K562 (cell line): ENCODE results near the gene CCDC144A. TPM values are rescaled to one million over a fixed set of nuclear protein-coding genes. Genes with fewer than 3 reads are reported as not detected.

Source experiments
- ATAC-seq: fragments of 200-7000 bp; cut with Tn5 transposase; 3 replicates; pipeline ENCODE4 v1.9.1; 2020; ENCODE audit warnings: moderate library complexity
- BruUV-seq: library from RNA; stranded (reverse); fragments of 400-500 nt; replicated peaks from 2 replicates; lab custom pipeline; 2021; lab: Mats Ljungman, UMichigan
- CTCF ChIA-PET: fragments of 300-600 bp; formaldehyde crosslinking; extraction: SDS; loops from one replicate; lab custom pipeline; 2021; ENCODE audit warnings: low intra/inter-chr PET ratio; lab: Yijun Ruan, JAX
- POLR2A ChIA-PET: fragments of 300-600, 350-650 bp; sonication (Branson Sonifier 250); formaldehyde crosslinking; extraction: SDS; loops from one replicate; lab custom pipeline; 2021; ENCODE audit warnings: antibody characterized with exemption, inconsistent platforms; lab: Yijun Ruan, JAX
- DNase-seq, 4 experiments: peaks; one replicate each; pipeline versions ENCODE4 v3.0.0 to v3.0.0-alpha.2; 2011 to 2018; ENCODE audit warnings: low spot score in 3 of 4, mixed read lengths in 3 of 4; ENCODE audit errors: extremely low read depth in 1 of 4
- FAIRE-seq: peaks from 2 replicates; lab custom pipeline; 2011; peaks lifted over from hg19 to GRCh38; lab: Jason Lieb, UNC
- H2AFZ ChIP-seq: 2 replicates; pipeline ENCODE4 v1.6.0; 2011; ENCODE audit warnings: low read depth, low read length, control low read depth, inconsistent platforms
- H3K27ac ChIP-seq: fragments of 200-600 bp; 3 replicates; pipeline ENCODE4 v1.8.0; 2011; ENCODE audit warnings: low read depth, mild to moderate bottlenecking, control low read depth, inconsistent platforms, low read length, moderate library complexity, mixed read lengths; ENCODE audit errors: extremely low read depth
- H3K27me3 ChIP-seq, 2 experiments: fragments of 300-600 bp in 1 of 2; 2 replicates in 1 of 2; 3 replicates in 1 of 2; pipeline versions ENCODE4 v1.6.0 to v1.8.0; 2011; ENCODE audit warnings: inconsistent platforms in 2 of 2, low read length in 2 of 2, mild to moderate bottlenecking in 1 of 2, mixed read lengths in 1 of 2, moderate library complexity in 1 of 2; ENCODE audit not compliant: control insufficient read depth in 2 of 2, insufficient read depth in 2 of 2
- H3K36me3 ChIP-seq: fragments of 300-600 bp; 3 replicates; pipeline ENCODE4 v1.8.0; 2011; ENCODE audit warnings: mild to moderate bottlenecking, low read length, inconsistent platforms; ENCODE audit not compliant: control insufficient read depth, insufficient read depth
- H3K4me1 ChIP-seq, 2 experiments: fragments of 200-600 bp in 1 of 2; replicated peaks in 1 of 2; 2 replicates in 1 of 2; 3 replicates in 1 of 2; pipeline versions ENCODE4 v1.5.1 to v1.8.0; 2011; ENCODE audit warnings: inconsistent platforms in 2 of 2, low read length in 2 of 2, mild to moderate bottlenecking in 1 of 2, mixed read lengths in 1 of 2, moderate library complexity in 1 of 2; ENCODE audit not compliant: control insufficient read depth in 2 of 2, insufficient read depth in 2 of 2
- H3K4me2 ChIP-seq: 2 replicates; pipeline ENCODE4 v1.6.1; 2011; ENCODE audit warnings: low read length, control low read depth, inconsistent platforms, mixed read lengths; ENCODE audit not compliant: insufficient read depth
- H3K4me3 ChIP-seq: fragments of 200-600 bp; sonication (generic), shearing (Covaris generic); 2 replicates; pipeline ENCODE4 v1.5.1; 2016; ENCODE audit warnings: control low read depth, inconsistent platforms
- H3K79me2 ChIP-seq: fragments of 200-600 bp; 3 replicates; pipeline ENCODE4 v1.8.0; 2011; ENCODE audit warnings: low read length, inconsistent platforms; ENCODE audit not compliant: control insufficient read depth, insufficient read depth
- H3K9ac ChIP-seq, 2 experiments: 2 replicates each; pipeline versions ENCODE4 v1.6.0 to v1.6.1; 2011; ENCODE audit warnings: low read depth in 2 of 2, low read length in 2 of 2, control low read depth in 1 of 2, inconsistent platforms in 1 of 2, mild to moderate bottlenecking in 1 of 2, mixed read lengths in 1 of 2; ENCODE audit not compliant: insufficient read depth in 1 of 2
- H3K9me1 ChIP-seq: one replicate; pipeline ENCODE4 v1.6.0; 2011; ENCODE audit warnings: inconsistent platforms, mild to moderate bottlenecking, low read length, moderate library complexity; ENCODE audit not compliant: control insufficient read depth, insufficient read depth
- H3K9me3 ChIP-seq: replicated peaks from 2 replicates; pipeline ENCODE4 v1.5.1; 2011; ENCODE audit warnings: low read depth, low read length, inconsistent platforms; ENCODE audit not compliant: control insufficient read depth, insufficient read depth
- H4K20me1 ChIP-seq: replicated peaks from 2 replicates; pipeline ENCODE4 v1.6.1; 2011; ENCODE audit warnings: low read length, inconsistent platforms, mixed read lengths; ENCODE audit not compliant: control insufficient read depth, insufficient read depth
- CXXC5 ChIP-seq: fragments of 250-450 bp; sonication (Bioruptor Pico); IDR thresholded peaks from 2 replicates; pipeline ENCODE4 v1.8.0; 2022; ENCODE audit warnings: inconsistent platforms, mild to moderate bottlenecking, moderate library complexity
- ESRRB ChIP-seq: fragments of 250-450 bp; sonication (Bioruptor Pico); IDR thresholded peaks from 2 replicates; pipeline ENCODE4 v1.5.0; 2020; ENCODE audit warnings: mild to moderate bottlenecking, moderate library complexity, borderline replicate concordance
- RHOXF2B ChIP-seq: fragments of 250-450 bp; sonication (Bioruptor Pico); conservative IDR thresholded peaks from 2 replicates; pipeline ENCODE4 v1.5.1; 2021
- SIX5 ChIP-seq, 2 experiments: IDR thresholded peaks; 2 replicates each; pipeline ENCODE4 v1.6.1; 2011; ENCODE audit warnings: low read length in 2 of 2, borderline replicate concordance in 1 of 2, low read depth in 1 of 2, mild to moderate bottlenecking in 1 of 2, moderate library complexity in 1 of 2; ENCODE audit not compliant: insufficient read depth in 1 of 2
- TOE1 ChIP-seq, 2 experiments: fragments of 450-650 bp in 1 of 2; sonication (generic) in 1 of 2; formaldehyde crosslinking in 1 of 2; IDR thresholded peaks; 2 replicates each; pipeline versions ENCODE4 v1.7.1 to v1.8.0; 2016 to 2022; ENCODE audit warnings: borderline replicate concordance in 2 of 2, mild to moderate bottlenecking in 2 of 2, antibody characterized with exemption in 1 of 2, inconsistent platforms in 1 of 2, low read depth in 1 of 2, missing genetic modification reagents in 1 of 2, moderate library complexity in 1 of 2
- ZNF354B ChIP-seq: fragments of 250-450 bp; sonication (Bioruptor Pico); IDR thresholded peaks from 2 replicates; pipeline ENCODE4 v1.4.0; 2020
- ZSCAN32 ChIP-seq: fragments of 450-650 bp; formaldehyde crosslinking; IDR thresholded peaks from 2 replicates; pipeline ENCODE4 v1.4.0; 2020; ENCODE audit warnings: mild to moderate bottlenecking, moderate library complexity
- WGBS: fragments of 100-300 bp; shearing (Covaris generic); methylation state at CpG from one replicate; pipeline ENCODE4 v1.1.6; 2016; ENCODE audit warnings: low coverage, mixed read lengths; ENCODE audit not compliant: insufficient coverage; ENCODE audit errors: missing lambda C conversion rate; 5-methylcytosine and 5-hydroxymethylcytosine counted together
- in situ Hi-C: fragments of 300-500 bp; cut with MboI; formaldehyde crosslinking; loops from 4 replicates; pipeline ENCODE4 v1.15.0; 2018; ENCODE audit warnings: inconsistent platforms, mixed read lengths
- intact Hi-C: fragments of 100-400 bp; cut with micrococcal nuclease; formaldehyde crosslinking; loops from 2 replicates; pipeline ENCODE4 v1.14.2; 2022
- polyA plus RNA-seq, 8 experiments: library from polyadenylated mRNA; depleted of rRNA in 4 of 8; stranded (reverse) in 5 of 8; unstranded in 3 of 8; fragments of >200 nt; fragmentation: Nextera tagmentation in 2 of 8; fragmentation: Illumina TruSeq in 1 of 8; extraction: Ambion mirVana in 2 of 8; extraction: Trizol in 1 of 8; gene quantifications; 2 replicates each; pipeline versions ENCODE4 v1.2.1 to v1.2.3, GENCODE V29; 2011 to 2014; ENCODE audit warnings: inconsistent platforms in 1 of 8, missing spikeins in 1 of 8
- total RNA-seq, 7 experiments: library from RNA; depleted of rRNA in 6 of 7; stranded (reverse); fragments of >200 nt in 6 of 7; fragmentation: Illumina TruSeq in 2 of 7; extraction: Trizol in 2 of 7; gene quantifications; 2 replicates each; pipeline versions ENCODE4 v1.2.1 to v1.2.3, GENCODE V29; 2011 to 2021; ENCODE audit warnings: low replicate concordance in 1 of 7

Gene CCDC144A
- total and polyA plus RNA-seq, 9 of the 15 experiments (the other 6 are each of a cell fraction or from before 2014, with no cell fraction given): 0.03 to 0.76 (median 0.36) TPM

DNA sequence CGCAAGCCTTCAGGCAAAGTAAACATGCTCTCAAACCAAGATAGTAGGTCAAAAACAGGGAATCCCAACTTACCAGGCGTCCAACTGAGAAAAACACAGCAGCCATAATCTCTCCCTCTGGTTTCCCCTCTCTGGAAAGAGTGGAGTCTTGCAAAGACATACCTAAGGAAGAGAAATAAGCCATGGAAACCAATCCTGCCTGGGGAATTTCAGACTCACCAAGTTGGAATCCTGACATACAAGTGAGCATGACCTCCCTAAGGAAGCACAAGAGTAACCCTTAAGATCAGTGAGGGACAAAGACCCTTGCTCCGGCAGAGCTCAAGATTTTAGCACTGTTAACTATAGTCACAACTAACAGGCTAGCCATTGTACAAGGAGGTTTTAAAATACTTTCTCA lies 40.5 kb upstream of the CCDC144A start:
- Histone ChIP-seq H3K9ac (no peak overlapping the region), H3K79me2 (peaks cover 4% of the 10 kb centered on the region; the same call in 1 of the 3 replicates), H3K4me2 (no peak overlapping the region), H2AFZ (no peak overlapping the region), H3K36me3 (no peaks in the 10 kb centered on the region), H3K27ac (no peak overlapping the region), H3K4me1 (peaks cover 3 to 5% of the 10 kb centered on the region in 2 experiments; a peak in 2 of 5 replicates), H4K20me1 (no peaks in the 10 kb centered on the region), H3K4me3 (no peak overlapping the region), H3K27me3 (no peaks in the 10 kb centered on the region), H3K9me3 (no peaks in the 10 kb centered on the region), H3K9me1 (no peaks in the 10 kb centered on the region)
- TF ChIP-seq TOE1 (IDR thresholded peaks at IDR 0.05; ENCODE audit: borderline replicate concordance) (no peak), TOE1 (CRISPR knock-in tag; IDR thresholded peaks at IDR 0.05; ENCODE audit: borderline replicate concordance, low read depth) (no peak), ZSCAN32 (no peak), ZNF354B (CRISPR knock-in tag) (no peak), CXXC5 (no peak), RHOXF2B (CRISPR knock-in tag) (no peak), ESRRB (CRISPR knock-in tag) (no peak), SIX5 (IDR thresholded peaks at IDR 0.05; ENCODE audit: borderline replicate concordance in 1 of 2, insufficient read depth in 1 of 2, low read depth in 1 of 2, low read length in 2 of 2) (no peak)
- DNase-seq (no peak), FAIRE-seq (no peak), ATAC-seq (no peak)
- intact Hi-C loops (no loop called here), in situ Hi-C loops (no loop called here)
- CTCF ChIA-PET: no interaction called here
- 63% methylated on average over 2 of the region's 3 CpGs for WGBS
- no TSS peak for BruUV-seq
- POLR2A ChIA-PET: no interaction called here
